Measurements from ENCODE around the gene ACKR3. TPM values are rescaled to one million over a fixed set of nuclear protein-coding genes. Genes with fewer than 3 reads are reported as not detected.

ACKR3 gene
- total RNA-seq, 1 donor from 2014 or later, result 74.1 TPM

- peak; percentile 55 for DNase-seq (ENCODE audit: low spot score)
Observed at GRCh38 chr2:236628256-236628901, 58.8 kb downstream of the ACKR3 start.

GRCh38 chr2:236628981-236629605, 59.5 kb downstream of the ACKR3 start:
- peak; percentile 35 for DNase-seq (ENCODE audit: low spot score)

- DNase-seq (ENCODE audit: low spot score), result peak; percentile 67
Observed at GRCh38 chr2:236629961-236630872, 60.6 kb downstream of the ACKR3 start.

- DNase-seq (ENCODE audit: low spot score), result peak; percentile 88
Observed at GRCh38 chr2:236631281-236631855, 61.7 kb downstream of the ACKR3 start.

GRCh38 chr2:236631856-236632291, 62.2 kb downstream of the ACKR3 start:
- peak; percentile 59 for DNase-seq (ENCODE audit: low spot score)

All from mesenteric fat pad (tissue), 1 donor.